HepG2 (cell line): ENCODE measurements around the gene C1orf21.

Experiments used
- BCL6 ChIP-seq: IDR thresholded peaks from 2 replicates; pipeline ENCODE4 v1.6.1; 2016; ENCODE audit warnings: missing genetic modification reagents, missing compliant biosample characterization
- NFYC ChIP-seq: IDR thresholded peaks from 2 replicates; pipeline ENCODE4 v1.6.1; 2016; ENCODE audit warnings: missing genetic modification reagents, missing compliant biosample characterization
- ZNF33A ChIP-seq: sonication (generic); formaldehyde crosslinking; IDR thresholded peaks from 2 replicates; pipeline ENCODE4 v1.5.1; 2020; ENCODE audit warnings: missing genetic modification reagents, mild to moderate bottlenecking, moderate library complexity, borderline replicate concordance
- TF ChIP-seq, protein P1 (sequence below): sonication (generic); formaldehyde crosslinking; IDR thresholded peaks from 2 replicates; pipeline ENCODE4 v1.5.0; 2020; ENCODE audit warnings: mild to moderate bottlenecking, missing genetic modification reagents, moderate library complexity
- TF ChIP-seq, protein P2 (sequence below), 2 experiments: fragments of 450-650 bp in 1 of 2; sonication (generic) in 1 of 2; formaldehyde crosslinking in 1 of 2; IDR thresholded peaks; 2 replicates each; pipeline versions ENCODE4 v1.6.1 to v1.8.0; 2016 to 2022; ENCODE audit warnings: antibody characterized with exemption in 1 of 2, mild to moderate bottlenecking in 1 of 2, missing genetic modification reagents in 1 of 2

DNA sequence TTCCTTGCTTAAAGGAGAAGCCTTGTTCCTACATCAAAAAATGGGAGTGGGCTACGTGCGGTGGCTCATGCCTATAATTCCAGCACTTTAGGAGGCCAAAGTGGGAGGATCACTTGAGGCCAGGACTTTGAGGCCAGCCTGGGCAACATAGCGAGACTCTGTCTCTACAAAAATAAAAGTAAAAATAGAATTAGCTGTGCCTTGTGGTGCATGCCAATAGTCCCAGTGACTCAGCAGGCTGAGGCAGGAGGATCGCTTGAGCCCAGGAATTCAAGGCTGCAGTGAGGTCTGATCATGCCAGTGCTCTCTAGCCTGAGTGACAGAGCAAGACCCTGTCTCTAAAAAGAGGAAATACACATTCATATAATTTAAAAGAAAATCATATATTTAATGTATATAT lies 127.1 kb downstream of the C1orf21 start:
- TF ChIP-seq BCL6 (CRISPR knock-in tag) = no peak
- no peak for TF ChIP-seq NFYC (CRISPR knock-in tag)
- no peak for TF ChIP-seq ZNF33A (CRISPR knock-in tag)
- TF ChIP-seq, protein P1, sequence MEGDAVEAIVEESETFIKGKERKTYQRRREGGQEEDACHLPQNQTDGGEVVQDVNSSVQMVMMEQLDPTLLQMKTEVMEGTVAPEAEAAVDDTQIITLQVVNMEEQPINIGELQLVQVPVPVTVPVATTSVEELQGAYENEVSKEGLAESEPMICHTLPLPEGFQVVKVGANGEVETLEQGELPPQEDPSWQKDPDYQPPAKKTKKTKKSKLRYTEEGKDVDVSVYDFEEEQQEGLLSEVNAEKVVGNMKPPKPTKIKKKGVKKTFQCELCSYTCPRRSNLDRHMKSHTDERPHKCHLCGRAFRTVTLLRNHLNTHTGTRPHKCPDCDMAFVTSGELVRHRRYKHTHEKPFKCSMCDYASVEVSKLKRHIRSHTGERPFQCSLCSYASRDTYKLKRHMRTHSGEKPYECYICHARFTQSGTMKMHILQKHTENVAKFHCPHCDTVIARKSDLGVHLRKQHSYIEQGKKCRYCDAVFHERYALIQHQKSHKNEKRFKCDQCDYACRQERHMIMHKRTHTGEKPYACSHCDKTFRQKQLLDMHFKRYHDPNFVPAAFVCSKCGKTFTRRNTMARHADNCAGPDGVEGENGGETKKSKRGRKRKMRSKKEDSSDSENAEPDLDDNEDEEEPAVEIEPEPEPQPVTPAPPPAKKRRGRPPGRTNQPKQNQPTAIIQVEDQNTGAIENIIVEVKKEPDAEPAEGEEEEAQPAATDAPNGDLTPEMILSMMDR = no peak
- TF ChIP-seq, protein P2, sequence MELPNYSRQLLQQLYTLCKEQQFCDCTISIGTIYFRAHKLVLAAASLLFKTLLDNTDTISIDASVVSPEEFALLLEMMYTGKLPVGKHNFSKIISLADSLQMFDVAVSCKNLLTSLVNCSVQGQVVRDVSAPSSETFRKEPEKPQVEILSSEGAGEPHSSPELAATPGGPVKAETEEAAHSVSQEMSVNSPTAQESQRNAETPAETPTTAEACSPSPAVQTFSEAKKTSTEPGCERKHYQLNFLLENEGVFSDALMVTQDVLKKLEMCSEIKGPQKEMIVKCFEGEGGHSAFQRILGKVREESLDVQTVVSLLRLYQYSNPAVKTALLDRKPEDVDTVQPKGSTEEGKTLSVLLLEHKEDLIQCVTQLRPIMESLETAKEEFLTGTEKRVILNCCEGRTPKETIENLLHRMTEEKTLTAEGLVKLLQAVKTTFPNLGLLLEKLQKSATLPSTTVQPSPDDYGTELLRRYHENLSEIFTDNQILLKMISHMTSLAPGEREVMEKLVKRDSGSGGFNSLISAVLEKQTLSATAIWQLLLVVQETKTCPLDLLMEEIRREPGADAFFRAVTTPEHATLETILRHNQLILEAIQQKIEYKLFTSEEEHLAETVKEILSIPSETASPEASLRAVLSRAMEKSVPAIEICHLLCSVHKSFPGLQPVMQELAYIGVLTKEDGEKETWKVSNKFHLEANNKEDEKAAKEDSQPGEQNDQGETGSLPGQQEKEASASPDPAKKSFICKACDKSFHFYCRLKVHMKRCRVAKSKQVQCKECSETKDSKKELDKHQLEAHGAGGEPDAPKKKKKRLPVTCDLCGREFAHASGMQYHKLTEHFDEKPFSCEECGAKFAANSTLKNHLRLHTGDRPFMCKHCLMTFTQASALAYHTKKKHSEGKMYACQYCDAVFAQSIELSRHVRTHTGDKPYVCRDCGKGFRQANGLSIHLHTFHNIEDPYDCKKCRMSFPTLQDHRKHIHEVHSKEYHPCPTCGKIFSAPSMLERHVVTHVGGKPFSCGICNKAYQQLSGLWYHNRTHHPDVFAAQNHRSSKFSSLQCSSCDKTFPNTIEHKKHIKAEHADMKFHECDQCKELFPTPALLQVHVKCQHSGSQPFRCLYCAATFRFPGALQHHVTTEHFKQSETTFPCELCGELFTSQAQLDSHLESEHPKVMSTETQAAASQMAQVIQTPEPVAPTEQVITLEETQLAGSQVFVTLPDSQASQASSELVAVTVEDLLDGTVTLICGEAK (IDR thresholded peaks at IDR 0.05) = no peak
- TF ChIP-seq, protein P2 (CRISPR knock-in tag; IDR thresholded peaks at IDR 0.05) = no peak
